ENCODE data around the gene PACRG. TPM values are rescaled to one million over a fixed set of nuclear protein-coding genes. Genes with fewer than 3 reads are reported as not detected.

The PACRG gene
- total RNA-seq, 1 donor from 2014 or later = 7.9 TPM

GRCh38 chr6:163331245-163331644 lies 603.5 kb downstream of the PACRG start:
- intact Hi-C loops (cut with DNase I) = no loop called here
- DNase-seq (ENCODE audit: missing footprints) (no peak), ATAC-seq (no peak)

DNA sequence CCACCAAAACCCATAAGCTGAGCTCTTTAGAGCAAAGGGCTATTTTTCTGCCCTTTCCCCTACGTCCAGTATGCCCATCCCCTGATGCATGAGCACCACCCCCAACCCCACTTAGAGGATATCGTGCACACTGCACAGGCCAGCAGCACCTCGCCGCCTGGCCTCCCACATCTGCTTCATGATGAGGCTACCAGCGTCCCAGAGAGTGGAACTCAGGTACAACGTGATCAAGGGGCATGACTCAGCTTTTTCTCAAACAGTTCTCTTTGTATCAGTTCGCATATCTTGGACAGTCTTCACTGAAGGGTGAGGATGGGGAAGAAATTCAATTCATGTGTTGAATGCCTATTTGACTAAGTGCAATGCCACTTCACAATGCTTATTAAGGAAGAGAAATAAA lies 604.8 kb downstream of the PACRG start:
- intact Hi-C loops (cut with DNase I) = no loop called here
- ATAC-seq (no peak), DNase-seq (ENCODE audit: missing footprints) (no peak)

- DNase-seq (ENCODE audit: missing footprints) = no peak
- ATAC-seq = no peak
- intact Hi-C loops (cut with DNase I) = no loop called here
Observed at GRCh38 chr6:163333038-163333437, 605.3 kb downstream of the PACRG start.

GRCh38 chr6:163333701-163334663 lies 606.2 kb downstream of the PACRG start:
- intact Hi-C loops (cut with DNase I) = loop anchor here (2.0 kb wide), 1 partner anchor 29 kb away; no protein-coding TSS in a partner anchor
- no peak for DNase-seq (ENCODE audit: missing footprints)

GRCh38 chr6:163335056-163335455 lies 607.3 kb downstream of the PACRG start:
- intact Hi-C loops (cut with DNase I) = loop anchor here (2.0 to 5.0 kb wide), 4 partner anchors 30 to 772 kb away; no protein-coding TSS in a partner anchor
- DNase-seq (ENCODE audit: missing footprints) (no peak), ATAC-seq (no peak)

More at GRCh38 chr6:163333701-163334663, 606.2 kb downstream of the PACRG start:
- peak; percentile 8 for ATAC-seq

GRCh38 chr6:163335671-163336545 lies 608.1 kb downstream of the PACRG start:
- peak; percentile 88 for DNase-seq (ENCODE audit: missing footprints)
- peak; percentile 88 for ATAC-seq
- intact Hi-C loops (cut with DNase I) = loop anchor here (2.0 to 5.0 kb wide), 5 partner anchors 31 to 771 kb away; partner anchors contain the start of gene QKI

- intact Hi-C loops (cut with DNase I) = loop anchor here (2.0 to 5.0 kb wide), 4 partner anchors 60 to 770 kb away; partner anchors contain the start of gene QKI
- ATAC-seq (no peak), DNase-seq (ENCODE audit: missing footprints) (no peak)
Observed at GRCh38 chr6:163336961-163337360, 609.2 kb downstream of the PACRG start.

DNA sequence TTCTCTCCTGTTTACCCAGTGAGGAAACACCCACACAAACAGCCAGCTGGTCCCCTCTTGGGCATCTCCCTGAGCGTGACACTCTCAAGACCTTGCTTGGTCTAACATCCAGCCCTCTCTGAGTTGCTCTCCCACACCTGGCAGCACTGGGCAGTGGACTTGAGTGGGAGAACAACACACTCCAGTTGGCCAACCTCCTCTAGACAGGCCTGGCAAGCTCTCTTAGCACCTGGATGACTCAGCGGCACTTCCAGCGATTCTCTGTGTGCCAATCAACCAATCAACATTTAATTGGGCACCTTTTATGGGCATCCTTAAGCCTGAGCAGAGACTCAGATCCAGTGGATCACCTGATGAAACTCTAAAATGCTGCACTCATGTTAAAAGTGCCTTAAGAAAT lies 610.2 kb downstream of the PACRG start:
- no peak for ATAC-seq
- DNase-seq (ENCODE audit: missing footprints) = no peak
- intact Hi-C loops (cut with DNase I) = loop anchor here (2.0 to 5.0 kb wide), 5 partner anchors 41 to 769 kb away; partner anchors contain the start of gene QKI

DNA sequence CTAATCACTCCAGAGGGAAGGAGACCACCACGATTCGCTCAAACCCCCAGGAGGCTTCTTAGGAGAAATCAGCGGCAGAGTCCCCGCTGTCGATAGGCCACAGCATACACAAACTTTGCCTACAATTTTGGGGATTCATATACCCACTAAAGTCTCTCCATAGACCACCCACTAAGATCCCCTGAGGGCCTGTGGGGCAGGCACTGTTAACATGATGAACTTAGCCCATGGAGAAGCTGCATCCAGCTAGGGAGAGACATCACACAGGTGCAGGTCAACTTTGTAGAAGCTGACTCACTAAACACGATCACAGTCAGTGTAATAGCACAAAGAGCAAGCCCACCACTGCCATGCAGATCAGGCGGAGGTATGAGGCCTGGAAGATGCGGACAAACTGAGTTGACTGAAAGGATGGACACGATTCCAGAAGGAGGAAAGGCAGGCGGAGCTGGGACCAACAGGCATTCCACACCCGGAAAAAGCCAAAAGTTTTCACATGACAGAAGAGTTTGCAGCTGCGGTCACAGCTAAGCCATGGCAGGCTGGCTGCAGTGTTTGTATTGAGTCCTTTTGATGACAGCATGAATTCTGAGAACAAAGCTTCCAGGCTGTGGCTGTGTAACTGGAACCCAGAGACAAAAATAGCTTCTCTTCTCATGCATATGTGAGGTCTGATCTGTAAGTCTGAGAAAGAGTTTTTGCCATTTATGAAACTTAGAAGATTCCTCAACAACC lies 611.1 kb downstream of the PACRG start:
- intact Hi-C loops (cut with DNase I) = loop anchor here (2.0 to 5.0 kb wide), 4 partner anchors 42 to 768 kb away; no protein-coding TSS in a partner anchor
- ATAC-seq (peak; percentile 58), DNase-seq (ENCODE audit: missing footprints) (no peak)

DNA sequence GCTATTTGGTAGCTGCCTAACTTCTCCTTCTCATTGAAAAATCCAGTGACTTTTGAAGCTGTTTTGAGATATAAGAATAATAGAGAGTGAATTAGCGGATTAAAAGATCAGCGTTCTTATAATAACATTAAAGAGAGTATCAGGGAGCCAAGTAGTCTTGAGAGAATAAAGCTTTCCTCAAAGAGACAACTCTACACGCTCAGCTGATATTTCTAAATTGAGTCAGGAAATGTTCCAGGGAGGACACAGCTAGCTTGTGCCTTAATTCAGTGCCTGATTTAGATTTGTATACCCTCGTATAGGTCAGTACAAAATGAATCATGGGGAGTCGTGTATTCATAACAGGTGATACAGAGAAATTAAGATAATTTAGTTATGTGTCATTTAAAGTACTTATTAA lies 611.7 kb downstream of the PACRG start:
- DNase-seq (ENCODE audit: missing footprints) (no peak), ATAC-seq (no peak)
- intact Hi-C loops (cut with DNase I) = loop anchor here (2.0 to 5.0 kb wide), 4 partner anchors 43 to 768 kb away; no protein-coding TSS in a partner anchor

- ATAC-seq (no peak), DNase-seq (ENCODE audit: missing footprints) (no peak)
- intact Hi-C loops (cut with DNase I) = no loop called here
Observed at GRCh38 chr6:163340201-163340887, 612.6 kb downstream of the PACRG start.

GRCh38 chr6:163341224-163342061 lies 613.7 kb downstream of the PACRG start:
- ATAC-seq (no peak), DNase-seq (ENCODE audit: missing footprints) (no peak)
- intact Hi-C loops (cut with DNase I) = no loop called here

GRCh38 chr6:163342571-163343539 lies 615.1 kb downstream of the PACRG start:
- DNase-seq (ENCODE audit: missing footprints) (no peak), ATAC-seq (no peak)
- intact Hi-C loops (cut with DNase I) = no loop called here

- ATAC-seq (peak; percentile 10), DNase-seq (ENCODE audit: missing footprints) (no peak)
- intact Hi-C loops (cut with DNase I) = no loop called here
Observed at GRCh38 chr6:163343609-163344008, 615.8 kb downstream of the PACRG start.

GRCh38 chr6:163344411-163344810 lies 616.6 kb downstream of the PACRG start:
- no peak for ATAC-seq
- intact Hi-C loops (cut with DNase I) = no loop called here
- no peak for DNase-seq (ENCODE audit: missing footprints)

DNA sequence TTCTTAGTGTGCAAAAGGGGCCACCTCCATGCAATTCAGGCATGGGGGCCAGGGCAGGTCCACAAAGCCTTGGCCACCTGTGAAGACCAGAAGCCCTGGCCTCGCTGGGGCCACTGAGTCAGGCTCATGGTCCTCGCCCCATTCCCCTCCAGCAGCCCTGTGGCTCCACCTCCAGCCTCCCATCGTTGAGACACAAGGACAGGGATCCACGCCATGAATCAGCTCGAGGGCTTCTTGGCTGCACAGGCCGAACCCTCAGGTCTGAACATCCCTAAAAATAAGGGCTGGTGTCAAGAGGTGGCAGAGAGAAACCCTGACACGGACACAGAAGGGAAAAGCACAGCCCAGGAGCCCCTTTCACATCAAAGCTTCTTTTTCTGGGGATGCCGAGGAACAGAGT lies 618.2 kb downstream of the PACRG start:
- ATAC-seq (peak; percentile 9), DNase-seq (ENCODE audit: missing footprints) (no peak)
- intact Hi-C loops (cut with DNase I) = no loop called here
